HepG2 (cell line): ENCODE data around the gene NOP9. TPM values are rescaled to one million over a fixed set of nuclear protein-coding genes. Genes with fewer than 3 reads are reported as not detected.

Experiments used
- CBX2 ChIP-seq, 2 experiments: fragments of 200-600 bp in 1 of 2; sonication (generic); formaldehyde crosslinking in 1 of 2; IDR thresholded peaks; 2 replicates each; pipeline versions ENCODE4 v1.7.0 to v1.8.1; 2018 to 2022; ENCODE audit warnings: low read depth in 2 of 2, low read length in 1 of 2, mild to moderate bottlenecking in 1 of 2, missing genetic modification reagents in 1 of 2
- DPF2 ChIP-seq: sonication (generic); formaldehyde crosslinking; IDR thresholded peaks from 2 replicates; pipeline ENCODE4 v1.4.0; 2020; ENCODE audit warnings: mild to moderate bottlenecking, low read depth, missing genetic modification reagents, borderline replicate concordance
- KLF6 ChIP-seq: IDR thresholded peaks from 2 replicates; pipeline ENCODE4 v1.8.0; 2016; ENCODE audit warnings: missing biosample characterization, missing genetic modification reagents
- MAZ ChIP-seq, 2 experiments: sonication (generic) in 1 of 2; formaldehyde crosslinking in 1 of 2; IDR thresholded peaks; 2 replicates each; pipeline versions ENCODE4 v1.5.0 to v1.6.1; 2012 to 2020; ENCODE audit warnings: low read depth in 2 of 2, mild to moderate bottlenecking in 2 of 2, borderline replicate concordance in 1 of 2, improper control_type of control experiment in 1 of 2, low read length in 1 of 2, missing genetic modification reagents in 1 of 2, moderate library complexity in 1 of 2
- MEIS1 ChIP-seq: sonication (generic); formaldehyde crosslinking; IDR thresholded peaks from 2 replicates; pipeline ENCODE4 v1.9.0; 2021; ENCODE audit warnings: mild to moderate bottlenecking, missing genetic modification reagents, moderate library complexity, borderline replicate concordance
- NPAS2 ChIP-seq: sonication (generic); formaldehyde crosslinking; IDR thresholded peaks from 2 replicates; pipeline ENCODE4 v1.8.0; 2022; ENCODE audit warnings: mild to moderate bottlenecking, missing genetic modification reagents, borderline replicate concordance
- THAP11 ChIP-seq: IDR thresholded peaks from 2 replicates; pipeline ENCODE4 v1.6.1; 2016; ENCODE audit warnings: missing biosample characterization, missing genetic modification reagents
- U2AF1 ChIP-seq: fragments of 200-400 bp; formaldehyde crosslinking; optimal IDR thresholded peaks from 2 replicates; pipeline ENCODE3; 2017; ENCODE audit warnings: mild to moderate bottlenecking, low read depth, low read length
- ZNF354B ChIP-seq: sonication (generic); formaldehyde crosslinking; IDR thresholded peaks from 2 replicates; pipeline ENCODE4 v1.8.0; 2022; ENCODE audit warnings: mild to moderate bottlenecking, missing genetic modification reagents
- ZNF441 ChIP-seq: sonication (generic); formaldehyde crosslinking; IDR thresholded peaks from 2 replicates; pipeline ENCODE4 v1.7.0; 2021; ENCODE audit warnings: missing genetic modification reagents, borderline replicate concordance
- polyA plus RNA-seq, 8 experiments: library from polyadenylated mRNA; depleted of rRNA in 3 of 8; stranded (reverse) in 7 of 8; unstranded in 1 of 8; fragments of >200 nt; fragmentation: Illumina TruSeq in 4 of 8; extraction: Trizol in 4 of 8; gene quantifications; 2 replicates each; pipeline versions ENCODE4 v1.2.1 to v1.2.3, GENCODE V29; 2011 to 2016; ENCODE audit warnings: low read depth in 4 of 8, missing spikeins in 1 of 8, mixed read lengths in 1 of 8; ENCODE audit not compliant: insufficient read depth in 1 of 8
- total RNA-seq, 5 experiments: library from RNA; depleted of rRNA; stranded (reverse); fragments of >200 nt; fragmentation: Illumina TruSeq; extraction: Trizol; gene quantifications; 2 replicates each; pipeline ENCODE4 v1.2.3, GENCODE V29; 2016; ENCODE audit warnings: low read depth in 1 of 5
- TF ChIP-seq, protein P1 (sequence below): sonication (generic); formaldehyde crosslinking; IDR thresholded peaks from 2 replicates; pipeline ENCODE4 v1.8.0; 2022; ENCODE audit warnings: mild to moderate bottlenecking, missing genetic modification reagents
- TF ChIP-seq, protein P2 (sequence below): sonication (generic); formaldehyde crosslinking; IDR thresholded peaks from 2 replicates; pipeline ENCODE4 v1.4.0; 2020; ENCODE audit warnings: mild to moderate bottlenecking, missing genetic modification reagents
- TF ChIP-seq, protein P3 (sequence below): sonication (generic); formaldehyde crosslinking; IDR thresholded peaks from 2 replicates; pipeline ENCODE4 v1.8.0; 2022; ENCODE audit warnings: missing genetic modification reagents, mild to moderate bottlenecking, borderline replicate concordance
- TF ChIP-seq, protein P4 (sequence below): sonication (generic); formaldehyde crosslinking; IDR thresholded peaks from 2 replicates; pipeline ENCODE4 v1.4.0; 2020; ENCODE audit warnings: missing genetic modification reagents, mild to moderate bottlenecking, borderline replicate concordance
- TF ChIP-seq, protein P5 (sequence below): sonication (generic); formaldehyde crosslinking; IDR thresholded peaks from 2 replicates; pipeline ENCODE4 v1.4.0; 2020; ENCODE audit warnings: mild to moderate bottlenecking, missing genetic modification reagents, borderline replicate concordance
- TF ChIP-seq, protein P6 (sequence below): IDR thresholded peaks from 2 replicates; pipeline ENCODE4 v1.6.1; 2016; ENCODE audit warnings: missing genetic modification reagents, missing compliant biosample characterization

NOP9 gene
- total and polyA plus RNA-seq, 2 of the 13 experiments (the other 11 are each of a cell fraction or from before 2014, with no cell fraction given), result 24.5 to 61.6 TPM

DNA sequence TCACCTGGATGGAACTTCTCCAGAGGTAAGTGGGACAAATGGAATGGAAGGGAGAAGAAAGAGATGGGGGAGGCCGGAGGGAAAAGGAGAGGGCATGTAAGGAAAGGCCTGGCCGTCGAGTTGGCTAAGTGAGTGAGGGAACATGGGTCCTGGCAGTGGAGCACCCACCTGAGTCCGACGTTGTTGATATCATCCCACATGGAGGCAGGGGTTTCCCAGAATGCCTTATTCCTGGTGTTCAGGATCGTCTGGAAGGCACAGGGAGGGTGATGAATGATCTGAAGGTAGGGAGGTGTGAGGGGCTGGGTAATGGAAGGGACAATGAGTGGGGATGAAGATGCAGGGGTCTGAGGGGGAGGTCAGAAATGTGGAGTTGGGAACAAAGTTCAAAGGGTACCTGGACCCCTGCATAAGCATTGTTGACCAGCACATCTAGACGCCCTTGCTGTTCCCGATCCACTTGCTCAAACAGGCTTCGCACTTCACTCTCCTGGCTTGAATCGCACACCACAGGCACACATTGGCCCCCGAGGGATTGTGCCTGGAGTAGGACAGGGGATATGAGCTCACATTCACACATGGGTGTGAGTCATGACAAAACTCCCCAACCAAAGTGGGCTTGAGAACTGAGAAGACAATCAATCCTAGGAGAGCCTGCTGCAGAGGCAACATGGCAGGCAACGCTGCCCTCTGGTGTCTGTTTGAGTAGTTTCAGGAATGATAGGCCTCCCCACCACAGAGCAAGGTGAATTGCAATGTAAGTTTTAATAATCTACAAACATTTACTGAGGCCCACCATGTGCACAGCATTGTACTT lies 3.1 kb upstream of the NOP9 start (continued):
- TF ChIP-seq, protein P1, sequence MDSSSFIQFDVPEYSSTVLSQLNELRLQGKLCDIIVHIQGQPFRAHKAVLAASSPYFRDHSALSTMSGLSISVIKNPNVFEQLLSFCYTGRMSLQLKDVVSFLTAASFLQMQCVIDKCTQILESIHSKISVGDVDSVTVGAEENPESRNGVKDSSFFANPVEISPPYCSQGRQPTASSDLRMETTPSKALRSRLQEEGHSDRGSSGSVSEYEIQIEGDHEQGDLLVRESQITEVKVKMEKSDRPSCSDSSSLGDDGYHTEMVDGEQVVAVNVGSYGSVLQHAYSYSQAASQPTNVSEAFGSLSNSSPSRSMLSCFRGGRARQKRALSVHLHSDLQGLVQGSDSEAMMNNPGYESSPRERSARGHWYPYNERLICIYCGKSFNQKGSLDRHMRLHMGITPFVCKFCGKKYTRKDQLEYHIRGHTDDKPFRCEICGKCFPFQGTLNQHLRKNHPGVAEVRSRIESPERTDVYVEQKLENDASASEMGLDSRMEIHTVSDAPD, result no peak
- TF ChIP-seq, protein P2, sequence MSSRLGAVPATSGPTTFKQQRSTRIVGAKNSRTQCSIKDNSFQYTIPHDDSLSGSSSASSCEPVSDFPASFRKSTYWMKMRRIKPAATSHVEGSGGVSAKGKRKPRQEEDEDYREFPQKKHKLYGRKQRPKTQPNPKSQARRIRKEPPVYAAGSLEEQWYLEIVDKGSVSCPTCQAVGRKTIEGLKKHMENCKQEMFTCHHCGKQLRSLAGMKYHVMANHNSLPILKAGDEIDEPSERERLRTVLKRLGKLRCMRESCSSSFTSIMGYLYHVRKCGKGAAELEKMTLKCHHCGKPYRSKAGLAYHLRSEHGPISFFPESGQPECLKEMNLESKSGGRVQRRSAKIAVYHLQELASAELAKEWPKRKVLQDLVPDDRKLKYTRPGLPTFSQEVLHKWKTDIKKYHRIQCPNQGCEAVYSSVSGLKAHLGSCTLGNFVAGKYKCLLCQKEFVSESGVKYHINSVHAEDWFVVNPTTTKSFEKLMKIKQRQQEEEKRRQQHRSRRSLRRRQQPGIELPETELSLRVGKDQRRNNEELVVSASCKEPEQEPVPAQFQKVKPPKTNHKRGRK, result no peak
- TF ChIP-seq CBX2 (IDR thresholded peaks at IDR 0.05; ENCODE audit: low read depth, low read length), result no peak
- TF ChIP-seq CBX2 (CRISPR knock-in tag; IDR thresholded peaks at IDR 0.05; ENCODE audit: low read depth), result no peak; the same call in 1 of the 2 replicates
- TF ChIP-seq MAZ (IDR thresholded peaks at IDR 0.05; ENCODE audit: borderline replicate concordance, low read depth, low read length), result 0 out of 2 replicates have a peak, but pooled peaks have one; percentile 13
- no peak; the same call in 1 of the 2 replicates for TF ChIP-seq MAZ (CRISPR knock-in tag; IDR thresholded peaks at IDR 0.05; ENCODE audit: low read depth)
- no peak for TF ChIP-seq ZNF441 (CRISPR knock-in tag)
- TF ChIP-seq ZNF354B, result no peak
- TF ChIP-seq, protein P3, sequence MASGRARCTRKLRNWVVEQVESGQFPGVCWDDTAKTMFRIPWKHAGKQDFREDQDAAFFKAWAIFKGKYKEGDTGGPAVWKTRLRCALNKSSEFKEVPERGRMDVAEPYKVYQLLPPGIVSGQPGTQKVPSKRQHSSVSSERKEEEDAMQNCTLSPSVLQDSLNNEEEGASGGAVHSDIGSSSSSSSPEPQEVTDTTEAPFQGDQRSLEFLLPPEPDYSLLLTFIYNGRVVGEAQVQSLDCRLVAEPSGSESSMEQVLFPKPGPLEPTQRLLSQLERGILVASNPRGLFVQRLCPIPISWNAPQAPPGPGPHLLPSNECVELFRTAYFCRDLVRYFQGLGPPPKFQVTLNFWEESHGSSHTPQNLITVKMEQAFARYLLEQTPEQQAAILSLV (CRISPR knock-in tag), result no peak; the same call in 1 of the 2 replicates
- TF ChIP-seq, protein P4, sequence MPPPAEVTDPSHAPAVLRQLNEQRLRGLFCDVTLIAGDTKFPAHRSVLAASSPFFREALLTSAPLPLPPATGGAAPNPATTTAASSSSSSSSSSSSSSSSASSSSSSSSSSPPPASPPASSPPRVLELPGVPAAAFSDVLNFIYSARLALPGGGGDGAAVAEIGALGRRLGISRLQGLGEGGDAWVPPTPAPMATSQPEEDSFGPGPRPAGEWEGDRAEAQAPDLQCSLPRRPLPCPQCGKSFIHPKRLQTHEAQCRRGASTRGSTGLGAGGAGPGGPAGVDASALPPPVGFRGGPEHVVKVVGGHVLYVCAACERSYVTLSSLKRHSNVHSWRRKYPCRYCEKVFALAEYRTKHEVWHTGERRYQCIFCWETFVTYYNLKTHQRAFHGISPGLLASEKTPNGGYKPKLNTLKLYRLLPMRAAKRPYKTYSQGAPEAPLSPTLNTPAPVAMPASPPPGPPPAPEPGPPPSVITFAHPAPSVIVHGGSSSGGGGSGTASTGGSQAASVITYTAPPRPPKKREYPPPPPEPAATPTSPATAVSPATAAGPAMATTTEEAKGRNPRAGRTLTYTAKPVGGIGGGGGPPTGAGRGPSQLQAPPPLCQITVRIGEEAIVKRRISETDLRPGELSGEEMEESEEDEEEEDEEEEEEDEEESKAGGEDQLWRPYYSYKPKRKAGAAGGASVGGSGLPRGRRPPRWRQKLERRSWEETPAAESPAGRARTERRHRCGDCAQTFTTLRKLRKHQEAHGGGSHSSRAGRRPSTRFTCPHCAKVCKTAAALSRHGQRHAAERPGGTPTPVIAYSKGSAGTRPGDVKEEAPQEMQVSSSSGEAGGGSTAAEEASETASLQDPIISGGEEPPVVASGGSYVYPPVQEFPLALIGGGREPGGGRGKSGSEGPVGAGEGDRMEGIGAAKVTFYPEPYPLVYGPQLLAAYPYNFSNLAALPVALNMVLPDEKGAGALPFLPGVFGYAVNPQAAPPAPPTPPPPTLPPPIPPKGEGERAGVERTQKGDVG (CRISPR knock-in tag), result no peak
- TF ChIP-seq KLF6 (CRISPR knock-in tag), result 0 out of 2 replicates have a peak, but pooled peaks have one; percentile 64
- TF ChIP-seq U2AF1, result no peak
- TF ChIP-seq, protein P5, sequence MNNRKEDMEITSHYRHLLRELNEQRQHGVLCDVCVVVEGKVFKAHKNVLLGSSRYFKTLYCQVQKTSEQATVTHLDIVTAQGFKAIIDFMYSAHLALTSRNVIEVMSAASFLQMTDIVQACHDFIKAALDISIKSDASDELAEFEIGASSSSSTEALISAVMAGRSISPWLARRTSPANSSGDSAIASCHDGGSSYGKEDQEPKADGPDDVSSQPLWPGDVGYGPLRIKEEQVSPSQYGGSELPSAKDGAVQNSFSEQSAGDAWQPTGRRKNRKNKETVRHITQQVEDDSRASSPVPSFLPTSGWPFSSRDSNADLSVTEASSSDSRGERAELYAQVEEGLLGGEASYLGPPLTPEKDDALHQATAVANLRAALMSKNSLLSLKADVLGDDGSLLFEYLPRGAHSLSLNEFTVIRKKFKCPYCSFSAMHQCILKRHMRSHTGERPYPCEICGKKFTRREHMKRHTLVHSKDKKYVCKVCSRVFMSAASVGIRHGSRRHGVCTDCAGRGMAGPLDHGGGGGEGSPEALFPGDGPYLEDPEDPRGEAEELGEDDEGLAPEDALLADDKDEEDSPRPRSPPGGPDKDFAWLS (CRISPR knock-in tag), result no peak
- TF ChIP-seq NPAS2 (CRISPR knock-in tag), result 0 out of 2 replicates have a peak, but pooled peaks have one; percentile 7
- TF ChIP-seq MEIS1 (CRISPR knock-in tag), result 0 out of 2 replicates have a peak, but pooled peaks have one; percentile 23
- TF ChIP-seq DPF2 (CRISPR knock-in tag), result no peak; the same call in 1 of the 2 replicates
- TF ChIP-seq THAP11, result peak; percentile 62; the same call in 1 of the 2 replicates
- TF ChIP-seq, protein P6, sequence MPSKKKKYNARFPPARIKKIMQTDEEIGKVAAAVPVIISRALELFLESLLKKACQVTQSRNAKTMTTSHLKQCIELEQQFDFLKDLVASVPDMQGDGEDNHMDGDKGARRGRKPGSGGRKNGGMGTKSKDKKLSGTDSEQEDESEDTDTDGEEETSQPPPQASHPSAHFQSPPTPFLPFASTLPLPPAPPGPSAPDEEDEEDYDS (CRISPR knock-in tag), result 0 out of 2 replicates have a peak, but pooled peaks have one; percentile 36
